A549 (cell line): ENCODE data around the gene POU4F1. TPM values are rescaled to one million over a fixed set of nuclear protein-coding genes. Genes with fewer than 3 reads are reported as not detected.

Experiments
- ATAC-seq, 2 experiments: fragments of 200-7000 bp in 1 of 2; fragments of >200 bp in 1 of 2; cut with Nextera tagmentation in 1 of 2; cut with Tn5 transposase in 1 of 2; 3 replicates each; pipeline versions ENCODE4 v1.8.0 to v1.9.1; 2018 to 2020; ENCODE audit warnings: mild to moderate bottlenecking in 1 of 2, moderate library complexity in 1 of 2
- CTCF ChIA-PET: fragments of 300-600 bp; sonication (Branson Sonifier 250); formaldehyde crosslinking; extraction: SDS; loops from one replicate; lab custom pipeline; 2021; ENCODE audit warnings: antibody characterized with exemption, inconsistent platforms; lab: Yijun Ruan, JAX
- POLR2A ChIA-PET: fragments of 350-600 bp; formaldehyde crosslinking; extraction: SDS; loops from one replicate; lab custom pipeline; 2021; ENCODE audit warnings: antibody characterized with exemption, inconsistent platforms; lab: Yijun Ruan, JAX
- DNase-seq, 2 experiments: peaks; one replicate each; pipeline versions ENCODE4 v3.0.0 to v3.0.0-alpha.2; 2011 to 2016; ENCODE audit warnings: low read depth in 1 of 2, low spot score in 1 of 2
- FAIRE-seq: peaks from 2 replicates; lab custom pipeline; 2011; peaks lifted over from hg19 to GRCh38; lab: Jason Lieb, UNC
- H3K27ac ChIP-seq, 2 experiments: fragments of >200 bp; sonication (Bioruptor Twin); formaldehyde crosslinking; 3 replicates each; pipeline ENCODE4 v1.5.1; 2016 to 2017
- H3K4me1 ChIP-seq: fragments of >200 bp; sonication (Bioruptor Twin); formaldehyde crosslinking; 3 replicates; pipeline ENCODE4 v1.6.1; 2016
- H3K4me2 ChIP-seq: fragments of >200 bp; sonication (Bioruptor Twin); formaldehyde crosslinking; 3 replicates; pipeline ENCODE4 v1.6.1; 2016
- H3K4me3 ChIP-seq: fragments of >200 bp; sonication (Bioruptor Twin); formaldehyde crosslinking; 3 replicates; pipeline ENCODE4 v1.5.1; 2016
- H3K9me3 ChIP-seq: fragments of >200 bp; sonication (Bioruptor Twin); formaldehyde crosslinking; 3 replicates; pipeline ENCODE4 v1.6.1; 2016
- CBX8 ChIP-seq: fragments of 200-600 bp; sonication (generic); IDR thresholded peaks from 2 replicates; pipeline ENCODE4 v1.6.1; 2016
- CEBPB ChIP-seq, 2 experiments: fragments of >200 bp in 1 of 2; sonication (Bioruptor Twin) in 1 of 2; formaldehyde crosslinking in 1 of 2; IDR thresholded peaks; 2 replicates each; pipeline ENCODE4 v1.6.1; 2012 to 2016
- CHD2 ChIP-seq: fragments of 150-350 bp; IDR thresholded peaks from 2 replicates; pipeline ENCODE4 v1.6.1; 2014; ENCODE audit warnings: low read length; ENCODE audit not compliant: partially characterized antibody
- CHD4 ChIP-seq: fragments of 200-600 bp; sonication (generic); IDR thresholded peaks from 2 replicates; pipeline ENCODE4 v1.6.1; 2016; ENCODE audit warnings: antibody characterized with exemption, mild to moderate bottlenecking, borderline replicate concordance
- EHF ChIP-seq: fragments of 250-450 bp; sonication (Bioruptor Pico); IDR thresholded peaks from 2 replicates; pipeline ENCODE4 v1.5.0; 2020; ENCODE audit warnings: mild to moderate bottlenecking
- FOSL2 ChIP-seq, 2 experiments: fragments of 450-650 bp in 1 of 2; fragments of >200 bp in 1 of 2; sonication (Bioruptor Twin) in 1 of 2; formaldehyde crosslinking; IDR thresholded peaks; 2 replicates each; pipeline versions ENCODE4 v1.5.0 to v1.6.1; 2016 to 2020; ENCODE audit warnings: mild to moderate bottlenecking in 1 of 2, moderate library complexity in 1 of 2
- FOXS1 ChIP-seq: fragments of 250-450 bp; sonication (Bioruptor Pico); IDR thresholded peaks from 2 replicates; pipeline ENCODE4 v1.5.0; 2020; ENCODE audit warnings: mild to moderate bottlenecking, moderate library complexity
- GATA3 ChIP-seq: IDR thresholded peaks from 2 replicates; pipeline ENCODE4 v1.6.1; 2012; ENCODE audit warnings: borderline replicate concordance
- HOXA7 ChIP-seq: fragments of 250-450 bp; sonication (Bioruptor Pico); IDR thresholded peaks from 2 replicates; pipeline ENCODE4 v1.5.0; 2020; ENCODE audit warnings: mild to moderate bottlenecking, moderate library complexity
- JUN ChIP-seq, 2 experiments: fragments of >200 bp; sonication (Bioruptor Twin); formaldehyde crosslinking; IDR thresholded peaks; 2 replicates in 1 of 2; 3 replicates in 1 of 2; pipeline ENCODE4 v1.6.1; 2016 to 2017
- JUNB ChIP-seq: fragments of >200 bp; sonication (Bioruptor Twin); formaldehyde crosslinking; IDR thresholded peaks from 2 replicates; pipeline ENCODE4 v1.6.1; 2016
- KDM5A ChIP-seq: fragments of 200-600 bp; sonication (generic); IDR thresholded peaks from 2 replicates; pipeline ENCODE4 v1.6.1; 2016; ENCODE audit warnings: antibody characterized with exemption, mild to moderate bottlenecking
- NR3C1 ChIP-seq: fragments of >200 bp; sonication (Bioruptor Twin); formaldehyde crosslinking; IDR thresholded peaks from 3 replicates; pipeline ENCODE4 v1.6.1; 2017
- POLR2AphosphoS2 ChIP-seq: conservative IDR thresholded peaks from 2 replicates; pipeline ENCODE4 v1.6.1; 2012; ENCODE audit warnings: low read length, improper control_type of control experiment, inconsistent platforms
- RAD21 ChIP-seq, 2 experiments: fragments of >200 bp in 1 of 2; sonication (Bioruptor Twin) in 1 of 2; formaldehyde crosslinking in 1 of 2; IDR thresholded peaks in 1 of 2; conservative IDR thresholded peaks in 1 of 2; 2 replicates in 1 of 2; 3 replicates in 1 of 2; pipeline ENCODE4 v1.6.1; 2012 to 2018; ENCODE audit warnings: inconsistent platforms in 1 of 2
- RCOR1 ChIP-seq: fragments of 150-350 bp; IDR thresholded peaks from 2 replicates; pipeline ENCODE4 v1.6.1; 2014; ENCODE audit warnings: antibody characterized with exemption, low read length, low read depth
- SREBF2 ChIP-seq: fragments of 450-650 bp; IDR thresholded peaks from 2 replicates; pipeline ENCODE4 v1.6.1; 2014; ENCODE audit warnings: mild to moderate bottlenecking, moderate library complexity
- WGBS: methylation state at CpG from one replicate; pipeline ENCODE4 v1.1.6; 2017; ENCODE audit errors: missing lambda C conversion rate; 5-methylcytosine and 5-hydroxymethylcytosine counted together
- polyA plus RNA-seq, 4 experiments: library from polyadenylated mRNA; depleted of rRNA in 3 of 4; stranded (reverse); fragments of >200 nt; fragmentation: RNase III in 1 of 4; extraction: RNeasy Plus Mini Kit Qiagen cat#74134 plus additional on column Dnase treatment in 1 of 4; gene quantifications; 2 replicates in 3 of 4; 3 replicates in 1 of 4; pipeline ENCODE4 v1.2.3, GENCODE V29; 2011 to 2017
- TF ChIP-seq, protein P1 (sequence below): fragments of 150-350 bp; IDR thresholded peaks from 2 replicates; pipeline ENCODE4 v1.6.1; 2014; ENCODE audit warnings: low read depth, mild to moderate bottlenecking, low read length
- TF ChIP-seq, protein P2 (sequence below): fragments of >200 bp; sonication (Bioruptor Twin); formaldehyde crosslinking; IDR thresholded peaks from 3 replicates; pipeline ENCODE4 v1.5.1; 2016
- TF ChIP-seq, protein P3 (sequence below): fragments of 200-600 bp; sonication (generic); IDR thresholded peaks from 2 replicates; pipeline ENCODE4 v1.6.1; 2016; ENCODE audit warnings: antibody characterized with exemption, mild to moderate bottlenecking, moderate library complexity

The POU4F1 gene
- polyA plus RNA-seq, 2 of the 4 experiments (the other 2 are of a cell fraction) = 1.2 to 1.5 TPM

DNA sequence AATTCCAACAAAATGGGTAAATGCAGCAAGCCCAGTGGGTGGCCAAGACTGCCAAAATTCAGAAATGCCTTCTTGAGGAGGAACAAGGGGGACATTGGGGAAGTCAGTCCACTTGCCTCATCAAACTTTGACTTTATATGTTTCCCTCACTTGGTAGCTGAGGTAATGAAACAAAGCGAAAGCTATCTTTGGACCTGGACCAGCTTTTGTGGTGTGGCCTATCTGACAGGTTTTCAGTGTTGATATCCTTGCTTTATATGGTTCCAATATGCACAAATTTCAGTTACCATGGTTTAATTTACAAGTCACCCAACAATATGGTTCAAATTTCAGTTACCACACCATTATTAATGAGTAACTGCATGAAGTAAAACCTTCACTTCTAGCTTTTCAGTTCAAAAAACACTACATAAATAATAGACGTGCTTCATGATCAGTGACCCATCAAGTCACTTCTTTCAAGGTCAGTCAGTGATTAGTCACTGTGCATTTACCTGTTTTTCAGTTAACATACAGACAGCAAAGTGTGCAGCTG lies 17.7 kb upstream of the POU4F1 start:
- Histone ChIP-seq H3K4me3 (no peak overlapping the region), H3K9me3 (no peaks in the 10 kb centered on the region), H3K27ac (no peak overlapping the region), H3K4me1 (no peaks in the 10 kb centered on the region), H3K4me2 (no peak overlapping the region)
- no peak for DNase-seq
- POLR2A ChIA-PET = no interaction called here
- WGBS = 83% methylated on average over 2 of the region's 2 CpGs
- no peak for ATAC-seq
- CTCF ChIA-PET = interaction anchor here (1.1 kb wide), 1 partner anchor 35 kb away, joined by 3 read pairs; no protein-coding TSS in a partner anchor
- FAIRE-seq = no peak
- TF ChIP-seq NR3C1 (no peak), GATA3 (no peak), HOXA7 (CRISPR knock-in tag) (no peak), POLR2AphosphoS2 (no peak), EHF (no peak), CHD4 (no peak), CHD2 (no peak), RCOR1 (no peak), KDM5A (no peak), JUNB (no peak), CBX8 (no peak), FOXS1 (CRISPR knock-in tag) (no peak), RAD21 (conservative IDR thresholded peaks at IDR 0.05 in 1 of 2, IDR thresholded peaks at IDR 0.05 in 1 of 2) (no peak), CEBPB (IDR thresholded peaks at IDR 0.05) (no peak), JUN (IDR thresholded peaks at IDR 0.05) (no peak), FOSL2 (IDR thresholded peaks at IDR 0.05) (no peak), FOSL2 (CRISPR knock-in tag; IDR thresholded peaks at IDR 0.05) (no peak)
- TF ChIP-seq, protein P1, sequence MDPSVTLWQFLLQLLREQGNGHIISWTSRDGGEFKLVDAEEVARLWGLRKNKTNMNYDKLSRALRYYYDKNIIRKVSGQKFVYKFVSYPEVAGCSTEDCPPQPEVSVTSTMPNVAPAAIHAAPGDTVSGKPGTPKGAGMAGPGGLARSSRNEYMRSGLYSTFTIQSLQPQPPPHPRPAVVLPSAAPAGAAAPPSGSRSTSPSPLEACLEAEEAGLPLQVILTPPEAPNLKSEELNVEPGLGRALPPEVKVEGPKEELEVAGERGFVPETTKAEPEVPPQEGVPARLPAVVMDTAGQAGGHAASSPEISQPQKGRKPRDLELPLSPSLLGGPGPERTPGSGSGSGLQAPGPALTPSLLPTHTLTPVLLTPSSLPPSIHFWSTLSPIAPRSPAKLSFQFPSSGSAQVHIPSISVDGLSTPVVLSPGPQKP = no peak
- TF ChIP-seq, protein P2, sequence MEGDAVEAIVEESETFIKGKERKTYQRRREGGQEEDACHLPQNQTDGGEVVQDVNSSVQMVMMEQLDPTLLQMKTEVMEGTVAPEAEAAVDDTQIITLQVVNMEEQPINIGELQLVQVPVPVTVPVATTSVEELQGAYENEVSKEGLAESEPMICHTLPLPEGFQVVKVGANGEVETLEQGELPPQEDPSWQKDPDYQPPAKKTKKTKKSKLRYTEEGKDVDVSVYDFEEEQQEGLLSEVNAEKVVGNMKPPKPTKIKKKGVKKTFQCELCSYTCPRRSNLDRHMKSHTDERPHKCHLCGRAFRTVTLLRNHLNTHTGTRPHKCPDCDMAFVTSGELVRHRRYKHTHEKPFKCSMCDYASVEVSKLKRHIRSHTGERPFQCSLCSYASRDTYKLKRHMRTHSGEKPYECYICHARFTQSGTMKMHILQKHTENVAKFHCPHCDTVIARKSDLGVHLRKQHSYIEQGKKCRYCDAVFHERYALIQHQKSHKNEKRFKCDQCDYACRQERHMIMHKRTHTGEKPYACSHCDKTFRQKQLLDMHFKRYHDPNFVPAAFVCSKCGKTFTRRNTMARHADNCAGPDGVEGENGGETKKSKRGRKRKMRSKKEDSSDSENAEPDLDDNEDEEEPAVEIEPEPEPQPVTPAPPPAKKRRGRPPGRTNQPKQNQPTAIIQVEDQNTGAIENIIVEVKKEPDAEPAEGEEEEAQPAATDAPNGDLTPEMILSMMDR = no peak
- TF ChIP-seq, protein P3, sequence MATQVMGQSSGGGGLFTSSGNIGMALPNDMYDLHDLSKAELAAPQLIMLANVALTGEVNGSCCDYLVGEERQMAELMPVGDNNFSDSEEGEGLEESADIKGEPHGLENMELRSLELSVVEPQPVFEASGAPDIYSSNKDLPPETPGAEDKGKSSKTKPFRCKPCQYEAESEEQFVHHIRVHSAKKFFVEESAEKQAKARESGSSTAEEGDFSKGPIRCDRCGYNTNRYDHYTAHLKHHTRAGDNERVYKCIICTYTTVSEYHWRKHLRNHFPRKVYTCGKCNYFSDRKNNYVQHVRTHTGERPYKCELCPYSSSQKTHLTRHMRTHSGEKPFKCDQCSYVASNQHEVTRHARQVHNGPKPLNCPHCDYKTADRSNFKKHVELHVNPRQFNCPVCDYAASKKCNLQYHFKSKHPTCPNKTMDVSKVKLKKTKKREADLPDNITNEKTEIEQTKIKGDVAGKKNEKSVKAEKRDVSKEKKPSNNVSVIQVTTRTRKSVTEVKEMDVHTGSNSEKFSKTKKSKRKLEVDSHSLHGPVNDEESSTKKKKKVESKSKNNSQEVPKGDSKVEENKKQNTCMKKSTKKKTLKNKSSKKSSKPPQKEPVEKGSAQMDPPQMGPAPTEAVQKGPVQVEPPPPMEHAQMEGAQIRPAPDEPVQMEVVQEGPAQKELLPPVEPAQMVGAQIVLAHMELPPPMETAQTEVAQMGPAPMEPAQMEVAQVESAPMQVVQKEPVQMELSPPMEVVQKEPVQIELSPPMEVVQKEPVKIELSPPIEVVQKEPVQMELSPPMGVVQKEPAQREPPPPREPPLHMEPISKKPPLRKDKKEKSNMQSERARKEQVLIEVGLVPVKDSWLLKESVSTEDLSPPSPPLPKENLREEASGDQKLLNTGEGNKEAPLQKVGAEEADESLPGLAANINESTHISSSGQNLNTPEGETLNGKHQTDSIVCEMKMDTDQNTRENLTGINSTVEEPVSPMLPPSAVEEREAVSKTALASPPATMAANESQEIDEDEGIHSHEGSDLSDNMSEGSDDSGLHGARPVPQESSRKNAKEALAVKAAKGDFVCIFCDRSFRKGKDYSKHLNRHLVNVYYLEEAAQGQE = no peak

DNA sequence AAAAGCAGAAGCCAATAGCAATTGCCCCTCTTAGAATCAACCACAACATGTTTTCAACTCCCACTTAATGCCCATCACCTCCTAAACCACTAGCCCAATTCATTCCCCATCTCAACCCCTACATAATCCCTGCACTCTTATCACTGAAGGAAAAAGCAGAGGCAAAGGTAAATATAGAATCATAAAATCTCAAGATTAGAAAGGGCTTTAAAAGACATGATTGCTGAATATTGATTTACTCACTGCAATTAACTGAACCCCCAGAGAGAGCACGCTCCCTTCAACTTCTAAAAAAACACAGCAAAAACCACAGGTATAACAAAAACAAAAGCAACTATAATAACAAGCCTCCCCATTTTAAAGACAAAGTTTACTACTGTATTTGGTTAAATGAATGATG lies 15.1 kb upstream of the POU4F1 start:
- Histone ChIP-seq H3K27ac (no peak overlapping the region), H3K4me1 (no peaks in the 10 kb centered on the region), H3K4me3 (no peak overlapping the region), H3K9me3 (no peaks in the 10 kb centered on the region), H3K4me2 (no peak overlapping the region)
- CTCF ChIA-PET = no interaction called here
- POLR2A ChIA-PET = no interaction called here
- 100% methylated on average over 1 of the region's 1 CpG for WGBS
- TF ChIP-seq RAD21 (conservative IDR thresholded peaks at IDR 0.05 in 1 of 2, IDR thresholded peaks at IDR 0.05 in 1 of 2) (no peak), SREBF2 (no peak)
- DNase-seq (no peak), ATAC-seq (no peak), FAIRE-seq (no peak)
